HG02840 (cell line): ENCODE results near the gene TIMP1.
"Not testable (repeated sequence)": the region's sequence is repeated elsewhere in the genome, so short reads cannot be mapped to it uniquely, and the experiment has no call there.

Source experiments
- ATAC-seq: cut with Tn5 transposase; IDR thresholded peaks from one replicate; pipeline ENCODE4 v1.9.1; 2021; ENCODE audit warnings: mild to moderate bottlenecking, moderate library complexity, moderate number of reproducible peaks; ENCODE audit not compliant: unreplicated experiment, low FRiP score

The TIMP1 gene

DNA sequence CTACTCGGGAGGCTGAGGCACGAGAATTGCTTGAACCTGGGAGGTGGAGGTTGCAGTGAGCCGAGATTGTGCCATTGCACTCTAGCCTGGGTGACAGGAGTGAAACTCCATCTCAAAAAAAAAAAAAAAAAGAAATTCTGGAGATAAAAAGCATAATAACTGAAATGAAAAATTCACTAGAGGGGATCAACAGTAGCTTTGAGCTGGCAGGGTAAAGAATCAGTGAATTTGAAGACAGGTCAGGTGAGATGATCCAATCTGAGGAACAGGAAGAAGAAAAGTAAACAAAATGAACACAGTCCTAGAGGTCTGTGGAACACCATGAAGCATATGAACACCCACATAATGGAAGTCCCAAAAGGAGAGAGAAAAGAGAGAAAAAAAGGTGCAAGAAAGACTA lies 15.0 kb downstream of the TIMP1 start:
- ATAC-seq: no peak

DNA sequence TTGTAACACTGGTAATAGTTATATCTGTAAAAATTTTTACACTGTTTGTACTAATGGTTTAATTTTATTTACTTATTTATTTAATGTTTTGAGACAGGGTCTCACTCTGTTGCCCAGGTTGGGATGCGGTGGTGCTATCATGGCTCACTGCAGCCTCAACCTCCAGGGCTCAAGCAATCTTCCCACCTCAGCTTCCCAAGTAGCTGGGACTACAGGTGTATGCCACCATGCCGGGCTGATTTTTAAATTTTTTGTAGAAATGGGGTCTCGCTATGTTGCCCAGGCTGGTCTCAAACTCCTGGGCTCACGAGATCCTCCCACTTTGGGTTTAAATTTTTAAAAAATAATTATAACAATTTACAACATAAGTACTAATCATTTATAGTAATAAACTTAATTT lies 20.9 kb downstream of the TIMP1 start:
- ATAC-seq: not testable (repeated sequence)

DNA sequence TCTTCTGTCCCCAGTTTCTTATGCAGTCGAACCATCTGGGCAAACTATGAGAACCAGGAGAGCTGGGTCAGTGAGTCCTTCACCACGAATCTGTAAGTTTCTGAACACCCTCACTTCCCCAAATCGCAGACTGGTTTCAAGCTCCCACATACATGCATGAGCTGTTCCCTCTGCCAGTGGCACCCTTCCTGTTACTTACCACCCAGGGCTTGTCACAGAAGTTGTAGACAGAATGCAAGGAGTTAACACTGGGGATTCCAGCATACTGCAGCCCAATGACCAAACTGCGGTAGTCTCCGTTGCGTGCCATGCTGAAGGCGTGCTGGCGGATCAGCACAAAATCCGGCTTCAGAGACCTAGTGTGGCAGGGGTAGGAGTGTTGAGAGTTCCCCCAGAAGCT lies 22.8 kb downstream of the TIMP1 start:
- ATAC-seq: no peak

DNA sequence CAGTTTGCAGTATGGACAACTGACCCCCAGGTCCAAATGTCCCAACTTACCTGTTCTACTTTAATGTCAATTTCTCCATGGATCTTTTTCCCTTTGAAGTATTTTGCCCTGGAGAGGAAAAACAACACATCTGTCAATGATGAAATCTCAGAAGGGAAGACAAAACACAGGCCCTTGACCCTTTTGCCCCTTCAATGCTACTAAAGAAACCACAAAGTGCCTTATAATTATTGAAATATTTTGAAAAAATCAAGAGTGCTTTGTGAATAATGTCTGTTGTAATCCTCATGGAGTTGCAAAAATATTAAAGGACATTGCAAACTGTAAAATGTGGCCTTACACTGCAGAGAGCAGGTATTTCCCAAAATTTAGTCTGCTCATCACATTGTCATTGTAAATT lies 24.9 kb downstream of the TIMP1 start:
- ATAC-seq: no peak

DNA sequence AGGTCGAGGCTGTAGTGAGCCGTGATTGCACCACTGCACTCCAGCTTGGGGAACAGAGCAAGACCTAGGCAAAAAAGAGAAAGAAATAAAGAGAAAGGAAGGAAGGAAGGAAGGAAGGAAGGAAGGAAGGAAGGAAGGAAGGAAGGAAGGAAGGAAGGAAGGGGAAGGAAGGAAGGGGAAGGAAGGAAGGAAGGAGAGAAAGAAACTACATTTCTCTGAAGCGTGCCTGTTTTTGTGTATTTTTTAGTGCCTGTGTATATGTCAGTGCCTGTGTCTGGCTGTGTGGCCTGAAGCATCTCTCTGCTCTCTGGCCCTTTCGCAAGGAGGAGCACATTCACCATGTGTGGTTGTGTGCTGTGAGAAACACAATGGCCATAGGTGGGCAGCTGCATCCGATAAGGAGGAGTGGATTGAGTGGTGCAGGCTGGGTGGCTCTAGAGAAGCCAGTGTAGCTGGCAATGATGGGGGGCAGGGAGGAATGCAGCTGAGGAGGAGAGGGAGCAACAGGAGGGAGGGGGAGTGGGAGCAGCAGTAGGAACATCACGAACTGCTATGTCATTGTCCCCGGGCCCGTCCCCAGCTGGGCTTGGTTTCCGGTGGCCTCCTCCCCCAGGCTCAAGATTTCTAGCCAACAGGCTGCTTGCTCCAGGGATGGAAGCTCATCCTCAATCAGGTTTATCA lies 26.0 kb downstream of the TIMP1 start:
- ATAC-seq: no peak

DNA sequence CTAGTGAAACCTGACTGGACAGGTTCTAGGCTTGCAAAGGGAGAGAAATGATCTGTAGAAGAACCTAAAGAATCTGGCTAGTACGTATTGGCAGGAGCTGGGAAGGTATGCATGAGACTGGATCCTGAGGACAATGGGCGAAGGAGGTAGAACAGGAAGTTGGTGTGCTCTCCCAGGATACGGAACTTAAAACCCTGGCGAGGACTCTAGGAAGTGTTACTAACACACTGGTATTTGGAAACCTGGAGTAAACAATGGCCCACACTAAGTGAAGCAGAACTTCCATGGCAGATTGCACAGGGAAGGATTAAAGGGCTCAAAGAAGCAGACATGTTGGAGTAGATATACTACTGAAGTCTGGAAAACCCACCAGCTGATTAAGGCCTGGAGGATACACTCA lies 28.3 kb downstream of the TIMP1 start:
- no peak for ATAC-seq

DNA sequence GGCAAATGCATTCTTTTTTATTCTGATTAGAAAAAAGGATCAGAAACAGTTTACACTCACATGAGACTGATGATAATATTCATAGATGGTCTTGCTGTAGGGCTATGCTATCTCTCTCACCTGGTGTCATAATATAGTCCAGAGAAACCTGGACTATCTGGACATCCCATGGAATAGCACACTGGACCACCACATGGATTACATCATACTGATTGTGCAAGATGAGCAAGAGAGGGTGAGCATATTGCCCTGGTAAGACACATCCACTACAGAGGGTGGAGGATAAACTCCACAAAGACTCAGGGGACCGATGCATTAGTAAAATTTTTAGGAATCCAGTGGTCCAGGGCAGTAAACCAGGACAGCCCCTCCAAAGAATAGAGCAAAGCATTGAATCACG lies 29.3 kb downstream of the TIMP1 start:
- no peak for ATAC-seq

DNA sequence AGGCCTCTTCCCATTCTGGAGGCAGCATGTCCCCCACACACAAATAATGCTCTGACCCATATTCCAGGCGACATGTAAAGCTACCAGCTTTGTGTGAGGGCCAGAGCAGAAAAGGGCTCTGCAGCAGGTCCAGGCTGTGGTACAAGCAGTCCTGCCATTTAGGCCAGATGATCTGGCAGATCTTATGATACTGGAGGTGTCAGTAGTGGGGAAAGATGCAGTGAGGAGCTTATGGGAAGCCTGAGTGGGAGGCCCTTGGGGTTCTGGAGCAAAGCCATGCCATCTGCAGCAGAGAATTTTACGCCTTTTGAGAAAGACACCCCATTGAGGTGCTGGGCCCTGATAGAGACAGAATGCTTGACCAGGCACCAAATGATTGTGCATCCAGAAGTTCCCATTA lies 29.7 kb downstream of the TIMP1 start:
- ATAC-seq: no peak

DNA sequence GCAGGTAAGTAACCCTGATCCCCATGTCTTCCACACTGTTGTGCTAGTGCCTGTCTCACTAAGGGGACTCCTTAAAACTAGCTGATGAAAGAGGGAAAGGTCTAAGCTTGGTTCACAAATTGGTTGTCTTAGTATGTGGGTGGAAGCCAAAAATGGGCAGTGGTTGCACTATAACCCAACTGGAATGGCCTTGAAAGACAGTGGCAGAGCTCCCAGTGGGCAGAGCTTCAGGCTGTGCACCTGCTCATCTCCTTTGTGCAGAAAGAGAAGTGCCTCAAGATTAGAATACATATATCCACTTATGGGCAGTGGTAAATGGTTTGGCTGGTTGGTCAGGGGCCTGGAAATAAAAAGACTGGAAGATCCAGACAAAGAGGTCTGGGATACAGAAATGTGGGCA lies 30.2 kb downstream of the TIMP1 start:
- no peak for ATAC-seq

DNA sequence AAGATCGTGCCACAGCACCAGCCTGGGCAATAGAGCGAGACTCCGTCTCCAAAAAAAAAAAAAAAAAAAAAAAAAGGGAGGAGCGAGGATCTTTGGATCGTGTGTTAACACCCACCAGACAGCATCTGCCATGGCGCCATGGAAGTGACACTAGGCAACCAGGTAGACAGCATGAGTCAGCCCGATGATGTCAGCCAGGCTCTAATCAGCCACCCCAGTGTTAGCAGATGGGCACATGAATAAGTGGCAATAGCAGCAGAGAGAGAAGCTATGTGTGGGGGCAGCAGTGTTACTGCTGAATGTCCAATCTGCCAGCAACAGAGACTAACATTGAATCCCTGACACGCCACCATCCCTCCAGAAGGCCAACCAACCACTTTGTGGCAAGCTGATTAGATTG lies 30.8 kb downstream of the TIMP1 start:
- no peak for ATAC-seq

DNA sequence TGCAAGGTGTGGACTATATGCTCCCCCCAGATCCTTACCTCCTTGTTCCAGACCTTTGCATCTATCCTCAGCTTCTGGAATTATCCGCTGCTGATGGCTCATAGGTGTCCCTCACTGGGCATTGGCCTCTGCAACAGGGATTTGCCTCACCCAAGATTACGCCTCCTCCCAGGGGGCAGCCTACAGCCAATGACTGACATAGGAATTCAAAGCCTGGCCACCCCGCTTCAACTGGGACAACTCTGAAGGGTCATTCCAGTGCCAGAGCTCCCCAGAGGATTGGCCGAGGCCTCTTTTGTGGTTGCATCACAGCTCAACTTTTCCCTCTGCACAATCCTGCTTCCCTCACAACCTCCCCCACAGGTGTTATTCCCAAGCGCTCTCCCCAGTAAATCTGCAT lies 32.4 kb downstream of the TIMP1 start:
- ATAC-seq: no peak

DNA sequence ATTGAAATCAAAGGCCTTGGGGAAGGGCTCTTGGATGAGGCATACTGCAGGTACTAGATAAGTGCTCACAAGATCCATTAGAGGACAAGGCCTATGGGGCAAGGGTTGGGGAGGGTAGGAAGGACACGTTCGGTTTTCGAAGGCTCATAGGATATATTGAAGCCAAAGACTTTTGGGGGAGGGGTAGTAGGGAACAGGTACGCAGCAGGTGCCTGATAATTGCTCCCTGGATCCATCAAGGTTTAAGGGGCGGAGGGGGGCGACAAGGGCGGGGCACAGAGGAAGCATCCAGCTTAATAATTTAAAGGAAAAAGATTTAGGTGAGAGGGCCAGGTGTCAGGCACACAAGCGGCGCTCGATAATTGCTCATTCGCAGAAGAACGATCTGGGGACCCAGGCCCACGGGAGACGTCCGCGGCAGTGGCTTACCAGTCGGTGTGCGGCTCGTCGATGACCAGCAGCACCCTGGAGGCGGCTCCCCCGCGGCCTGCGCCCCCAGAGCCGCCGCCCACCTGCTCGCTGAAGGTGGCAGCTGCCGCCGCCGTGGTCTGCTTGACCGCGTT lies 36.8 kb downstream of the TIMP1 start:
- ATAC-seq: no peak

DNA sequence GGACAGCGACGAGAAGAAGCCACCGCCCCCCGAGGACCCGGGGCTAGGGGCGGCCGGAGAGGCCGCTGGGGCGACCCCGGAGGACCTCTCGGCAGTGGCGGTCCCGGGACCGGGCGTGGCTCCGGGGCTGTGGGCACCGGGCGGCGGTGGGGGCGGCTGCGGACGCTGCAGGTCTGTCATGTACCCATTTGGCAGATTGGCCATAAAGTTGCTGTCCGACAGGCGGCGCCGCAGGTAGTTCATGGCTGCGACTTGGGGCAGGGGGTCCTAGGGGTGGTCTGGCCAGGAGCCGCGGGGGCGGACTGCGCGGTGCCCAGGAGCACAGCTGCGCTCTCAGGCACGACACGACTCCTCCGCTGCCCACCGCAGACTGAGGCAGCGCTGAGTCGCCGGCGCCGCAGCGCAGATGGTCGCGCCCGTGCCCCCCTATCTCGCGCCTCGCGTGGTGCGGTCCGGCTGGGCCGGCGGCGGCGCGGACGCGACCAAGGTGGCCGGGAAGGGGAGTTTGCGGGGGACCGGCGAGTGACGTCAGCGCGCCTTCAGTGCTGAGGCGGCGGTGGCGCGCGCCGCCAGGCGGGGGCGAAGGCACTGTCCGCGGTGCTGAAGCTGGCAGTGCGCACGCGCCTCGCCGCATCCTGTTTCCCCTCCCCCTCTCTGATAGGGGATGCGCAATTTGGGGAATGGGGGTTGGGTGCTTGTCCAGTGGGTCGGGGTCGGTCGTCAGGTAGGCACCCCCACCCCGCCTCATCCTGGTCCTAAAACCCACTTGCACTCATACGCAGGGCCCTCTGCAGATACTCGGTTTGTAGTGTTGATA lies 37.5 kb downstream of the TIMP1 start, which contains the start of gene SYN1:
TSS of gene SYN1 (minus strand) at position 372 of the 817 bp plus-strand sequence. CDS start at position 243, 129 bp downstream.
- no peak for ATAC-seq

DNA sequence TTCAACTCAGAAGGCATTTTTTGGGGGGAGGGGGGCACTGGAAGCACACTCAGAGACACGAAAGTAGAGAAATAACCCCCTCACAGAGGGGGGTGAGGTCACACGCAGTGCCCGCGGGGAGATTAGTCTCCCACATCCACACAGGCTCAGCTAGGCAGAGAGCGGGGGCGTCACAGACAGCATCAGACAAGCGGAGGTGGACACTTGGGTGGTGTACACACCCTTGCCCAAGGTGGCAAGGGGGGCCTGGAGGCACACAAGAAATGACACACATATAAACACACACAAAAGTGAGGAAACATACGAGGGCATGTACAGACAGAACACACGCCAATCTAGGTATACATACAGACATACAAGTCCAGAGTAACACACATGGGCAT lies 38.1 kb downstream of the TIMP1 start:
- ATAC-seq: no peak

DNA sequence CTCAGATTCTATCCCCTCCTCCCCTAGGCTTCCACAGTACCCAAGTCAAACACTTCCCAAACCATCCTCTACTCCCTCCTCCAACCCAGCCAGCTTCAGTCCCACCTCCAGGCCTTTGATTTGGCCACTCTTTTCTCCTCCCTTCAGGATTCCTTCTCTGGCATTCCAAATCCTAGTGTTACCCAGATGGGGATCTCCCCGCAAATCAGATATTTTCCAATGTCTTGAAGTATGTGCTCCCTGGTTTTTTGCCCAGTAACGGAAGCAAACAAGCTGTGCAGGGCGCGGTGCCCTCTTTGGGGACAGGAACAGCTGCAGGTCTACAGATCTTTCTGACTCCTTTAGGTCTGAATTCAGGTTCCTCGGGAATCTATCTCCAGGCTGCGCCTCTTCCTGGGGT lies 39.6 kb downstream of the TIMP1 start:
- ATAC-seq: no peak

DNA sequence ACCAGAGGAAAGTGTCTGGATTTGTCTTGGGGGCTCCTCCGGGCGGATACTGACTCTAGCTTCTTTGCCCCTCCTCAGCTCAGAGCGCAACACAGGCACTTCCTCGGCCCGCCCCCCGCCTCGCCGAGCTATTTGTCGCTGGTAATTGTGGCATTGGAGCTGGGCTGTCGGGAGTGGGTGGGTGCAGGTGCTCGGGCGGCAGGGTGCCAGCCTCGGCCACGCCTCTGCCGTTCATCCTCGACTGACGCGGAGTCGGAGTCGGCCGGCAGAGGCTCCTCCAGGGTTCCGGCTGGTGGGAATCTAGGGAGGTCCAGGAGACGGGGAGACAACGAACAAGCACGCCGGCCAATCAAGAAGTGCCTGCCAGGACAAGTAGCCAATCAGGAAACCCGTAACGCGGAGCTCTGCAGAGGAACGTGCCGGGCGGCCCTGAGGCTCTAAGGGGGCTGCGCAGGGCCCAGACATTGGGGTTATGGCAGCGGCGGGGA lies 41.3 kb downstream of the TIMP1 start:
- no peak for ATAC-seq

DNA sequence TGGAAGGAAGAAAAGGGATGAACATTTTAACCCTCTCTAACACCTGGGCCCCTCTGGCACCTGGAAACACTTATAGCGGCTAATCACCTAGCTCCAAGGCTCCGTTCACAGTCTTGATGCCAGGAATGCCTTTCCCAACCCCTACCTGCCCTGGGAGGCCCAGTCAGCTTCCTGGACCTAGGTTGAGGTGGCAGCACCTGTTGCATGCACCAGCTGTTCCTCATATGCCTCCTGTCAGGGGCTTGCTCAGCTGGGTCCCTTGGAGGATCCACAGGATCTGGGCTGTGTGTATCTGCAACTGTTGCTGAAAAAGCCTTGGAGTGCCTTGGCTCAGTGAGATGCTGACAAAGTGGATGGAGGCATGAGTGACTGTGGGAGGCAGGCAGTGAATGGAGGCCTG lies 43.1 kb downstream of the TIMP1 start:
- ATAC-seq: no peak

DNA sequence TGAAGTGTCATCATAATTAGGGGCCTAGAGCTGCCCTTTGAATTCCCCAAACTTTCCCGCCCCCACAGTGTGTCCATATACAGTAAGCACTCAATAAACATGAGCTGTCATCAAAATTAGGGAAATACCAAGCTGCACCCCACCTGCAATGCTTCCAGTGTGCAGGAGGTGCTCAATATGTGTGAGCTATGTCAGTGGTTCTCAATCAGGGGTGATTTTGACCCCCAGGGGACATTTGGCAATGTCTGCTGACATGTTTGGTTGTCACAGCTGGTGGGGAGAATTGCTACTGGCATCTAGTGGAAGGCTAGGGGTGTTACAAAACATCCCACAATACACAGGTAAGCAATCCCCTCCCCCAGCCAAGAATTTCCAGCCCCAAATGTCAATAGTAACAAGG lies 46.7 kb downstream of the TIMP1 start:
- ATAC-seq: no peak

DNA sequence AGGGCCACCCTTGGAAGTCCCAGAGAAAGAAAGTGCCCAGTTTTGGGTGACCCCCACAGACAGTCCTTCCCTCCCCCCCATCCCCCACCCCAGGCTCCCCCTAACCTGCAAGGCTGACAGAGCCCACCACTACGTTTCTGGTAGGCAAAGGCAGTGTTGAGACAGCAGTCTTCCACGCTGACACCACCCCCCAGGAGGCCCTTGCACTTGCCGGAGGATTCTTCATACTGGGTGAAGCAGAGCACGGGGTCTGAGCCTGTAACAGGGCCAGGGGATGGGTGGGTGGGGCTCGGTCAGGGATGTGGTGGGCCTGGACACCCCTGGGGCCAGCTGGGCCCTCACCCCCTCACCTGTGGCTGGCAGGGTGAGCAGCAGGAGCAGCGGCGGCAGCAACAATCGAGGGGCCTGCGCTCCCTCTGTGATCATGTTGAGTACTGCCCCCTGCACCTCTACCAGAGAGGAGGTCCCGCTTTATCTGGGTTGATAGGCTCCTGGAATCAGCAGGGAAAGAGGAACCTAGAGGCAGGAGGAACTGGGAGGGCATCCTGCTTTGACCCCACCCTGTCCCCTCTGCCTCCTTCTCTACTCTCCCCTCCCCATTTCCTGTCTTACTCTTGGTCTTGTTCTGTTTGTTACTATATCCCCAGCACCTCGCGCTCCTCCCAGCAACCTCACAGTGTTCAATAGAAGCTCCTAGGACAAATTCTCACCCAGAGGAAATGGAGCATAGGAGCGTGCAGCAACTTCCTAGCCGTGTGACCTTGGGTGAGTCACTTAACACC lies 47.4 kb downstream of the TIMP1 start, which contains the start of gene CFP:
TSS of gene CFP (minus strand) at position 512 of the 782 bp plus-strand sequence. CDS start at position 426, 86 bp downstream.
- no peak for ATAC-seq

DNA sequence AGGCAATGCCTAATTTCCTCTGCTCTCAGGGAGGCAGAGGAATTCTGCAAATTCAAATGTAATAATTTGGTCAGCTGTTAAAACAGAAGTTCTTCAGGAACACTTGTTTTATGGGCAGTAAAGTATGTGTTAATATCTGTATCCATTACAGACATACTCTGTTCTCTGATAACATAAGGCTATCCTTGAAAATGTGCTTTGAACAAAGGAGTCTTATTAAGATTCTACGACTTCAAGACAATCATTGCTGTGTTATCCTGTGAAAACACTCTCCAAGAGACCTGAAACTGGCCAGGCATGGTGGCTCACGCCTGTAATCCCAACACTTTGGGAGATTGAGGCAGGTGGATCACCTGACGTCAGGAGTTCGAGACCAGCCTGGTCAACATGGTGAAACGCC lies 49.4 kb downstream of the TIMP1 start:
- no peak for ATAC-seq

DNA sequence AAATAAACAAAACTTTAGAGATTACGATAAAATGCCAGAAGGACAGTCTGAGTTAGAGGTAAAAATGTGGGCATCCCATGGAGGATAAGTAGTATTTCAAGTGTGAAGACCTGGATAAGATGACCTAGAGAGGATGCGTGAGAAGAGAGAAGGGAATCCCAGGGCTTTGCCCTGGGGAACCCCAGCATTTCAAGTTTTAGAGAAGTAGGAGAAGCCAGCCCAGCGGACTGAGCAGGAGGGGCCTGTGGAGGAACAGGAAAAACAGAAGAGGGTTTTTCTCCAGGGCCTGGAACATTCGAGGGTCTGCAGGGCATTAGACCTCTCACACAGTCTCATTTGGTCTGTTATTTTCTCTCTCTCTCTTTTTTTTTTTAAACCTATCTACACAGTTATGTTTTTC lies 50.4 kb downstream of the TIMP1 start:
- ATAC-seq: no peak
